Measurements from ENCODE around the gene SUPT16H. TPM values are rescaled to one million over a fixed set of nuclear protein-coding genes. Genes with fewer than 3 reads are reported as not detected.

Gene SUPT16H
- total and polyA plus RNA-seq, 10 of the 15 experiments (the other 5 are each of a cell fraction or from before 2014, with no cell fraction given), result 90.7 to 201 (median 121) TPM

- TF ChIP-seq E2F8 (IDR thresholded peaks at IDR 0.05; ENCODE audit: low read depth, partially characterized antibody) (no peak), SUZ12 (IDR thresholded peaks at IDR 0.05; ENCODE audit: unreplicated experiment) (no peak), CREM (IDR thresholded peaks at IDR 0.05; ENCODE audit: low read depth) (no peak), SUPT20H (IDR thresholded peaks at IDR 0.05; ENCODE audit: borderline replicate concordance, control insufficient read depth, low read depth, low read length) (no peak), STAT3 (IDR thresholded peaks at IDR 0.05; ENCODE audit: low read depth, low read length) (no peak), ZBTB33 (IDR thresholded peaks at IDR 0.05) (no peak), ZBTB4 (CRISPR knock-in tag; IDR thresholded peaks at IDR 0.05) (no peak), DPF2 (IDR thresholded peaks at IDR 0.05) (0 out of 2 replicates have a peak, but pooled peaks have one; percentile 18), CEBPZ (IDR thresholded peaks at IDR 0.05; ENCODE audit: low read depth, low read length) (no peak), BCL11A (IDR thresholded peaks at IDR 0.05; ENCODE audit: low read depth, low read length) (peak; percentile 61; the same call in 1 of the 2 replicates), RAD51 (IDR thresholded peaks at IDR 0.05) (no peak), ZNF687 (IDR thresholded peaks at IDR 0.05) (no peak), BMI1 (IDR thresholded peaks at IDR 0.05; ENCODE audit: borderline replicate concordance) (no peak)
These were observed 1.5 kb upstream of the SUPT16H start (continued) for GRCh38 chr14:21385188-21385904.
